ENCODE data around the gene TBC1D9. TPM values are rescaled to one million over a fixed set of nuclear protein-coding genes. Genes with fewer than 3 reads are reported as not detected.

Gene TBC1D9
- total RNA-seq, 1 experiment from 2014 or later = 9.5 TPM

- no peak for TF ChIP-seq ATF3 (IDR thresholded peaks at IDR 0.05)
- TF ChIP-seq RAD21 (IDR thresholded peaks at IDR 0.05; ENCODE audit: low read depth) = no peak
Measured at GRCh38 chr4:140805293-140805692, 49.1 kb upstream of the TBC1D9 start (continued).

GRCh38 chr4:140802591-140802990, 46.4 kb upstream of the TBC1D9 start:
- no peaks in the 10 kb centered on the region for H3K36me3 ChIP-seq (ENCODE audit: control insufficient read depth in 1 of 2, insufficient read depth in 2 of 2, low read length in 2 of 2)
- H3K4me2 ChIP-seq (ENCODE audit: low read length) = no peak overlapping the region
- no TSS peak for BruUV-seq (replicated peaks)
- H3K27me3 ChIP-seq (ENCODE audit: insufficient read depth, low read length) = no peaks in the 10 kb centered on the region
- H3K4me1 ChIP-seq (ENCODE audit: control insufficient read depth in 1 of 2, insufficient read depth in 2 of 2, low read length in 2 of 2) = no peaks in the 10 kb centered on the region
- TF ChIP-seq ZFX (IDR thresholded peaks at IDR 0.05) (no peak), POLR2AphosphoS5 (IDR thresholded peaks at IDR 0.05; ENCODE audit: low read depth, low read length) (no peak), YY1 (IDR thresholded peaks at IDR 0.05; ENCODE audit: extremely low read depth, insufficient replicate concordance, low read depth, low read length) (no peak), SIN3A (IDR thresholded peaks at IDR 0.05; ENCODE audit: low read depth) (no peak), ZNF274 (IDR thresholded peaks at IDR 0.05; ENCODE audit: low read depth, low read length) (no peak), FOSL1 (IDR thresholded peaks at IDR 0.05; ENCODE audit: low read depth) (no peak), CTCF (IDR thresholded peaks at IDR 0.05 in 2 of 3, conservative IDR thresholded peaks at IDR 0.05 in 1 of 3; ENCODE audit: borderline replicate concordance in 1 of 3, insufficient read depth in 1 of 3, low read depth in 2 of 3, low read length in 2 of 3) (no peak), RAD21 (IDR thresholded peaks at IDR 0.05; ENCODE audit: low read depth) (no peak), SP1 (IDR thresholded peaks at IDR 0.05; ENCODE audit: low read depth) (no peak), EGR1 (IDR thresholded peaks at IDR 0.05; ENCODE audit: low read depth) (no peak)
- no peak overlapping the region for H3K9ac ChIP-seq (ENCODE audit: low read length)
- H4K20me1 ChIP-seq (ENCODE audit: insufficient read depth) = no peaks in the 10 kb centered on the region
- H3K79me2 ChIP-seq (ENCODE audit: insufficient read depth, low read length) = no peaks in the 10 kb centered on the region
- H3K27ac ChIP-seq (ENCODE audit: low read depth, low read length) = no peak overlapping the region
- no peaks in the 10 kb centered on the region for H3K9me3 ChIP-seq (ENCODE audit: control insufficient read depth in 1 of 2, insufficient read depth in 1 of 2, low read depth in 1 of 2, low read length in 2 of 2)
- no peak for ATAC-seq
- ChIA-PET RAD21 (ENCODE audit: low non-redundant PET in 1 of 2, low total read pairs in 2 of 2, uncharacterized antibody in 2 of 2, unreplicated experiment in 2 of 2) (no interaction called here), CTCF (no interaction called here), POLR2A (no interaction called here)
- H2AFZ ChIP-seq (ENCODE audit: low read depth, low read length, poor library complexity, severe bottlenecking) = no peak overlapping the region
- intact Hi-C loops (cut with micrococcal nuclease) = no loop called here
- no peaks in the 10 kb centered on the region for H3K9me2 ChIP-seq (ENCODE audit: insufficient read depth)
- DNase-seq (ENCODE audit: low read depth, low spot score) = no peak
- H3K4me3 ChIP-seq (replicated peaks in 1 of 2; ENCODE audit: low read depth in 1 of 2, low read length in 2 of 2) = no peak overlapping the region
